ENCODE data around the gene MOCOS.

- TF ChIP-seq, protein P1, sequence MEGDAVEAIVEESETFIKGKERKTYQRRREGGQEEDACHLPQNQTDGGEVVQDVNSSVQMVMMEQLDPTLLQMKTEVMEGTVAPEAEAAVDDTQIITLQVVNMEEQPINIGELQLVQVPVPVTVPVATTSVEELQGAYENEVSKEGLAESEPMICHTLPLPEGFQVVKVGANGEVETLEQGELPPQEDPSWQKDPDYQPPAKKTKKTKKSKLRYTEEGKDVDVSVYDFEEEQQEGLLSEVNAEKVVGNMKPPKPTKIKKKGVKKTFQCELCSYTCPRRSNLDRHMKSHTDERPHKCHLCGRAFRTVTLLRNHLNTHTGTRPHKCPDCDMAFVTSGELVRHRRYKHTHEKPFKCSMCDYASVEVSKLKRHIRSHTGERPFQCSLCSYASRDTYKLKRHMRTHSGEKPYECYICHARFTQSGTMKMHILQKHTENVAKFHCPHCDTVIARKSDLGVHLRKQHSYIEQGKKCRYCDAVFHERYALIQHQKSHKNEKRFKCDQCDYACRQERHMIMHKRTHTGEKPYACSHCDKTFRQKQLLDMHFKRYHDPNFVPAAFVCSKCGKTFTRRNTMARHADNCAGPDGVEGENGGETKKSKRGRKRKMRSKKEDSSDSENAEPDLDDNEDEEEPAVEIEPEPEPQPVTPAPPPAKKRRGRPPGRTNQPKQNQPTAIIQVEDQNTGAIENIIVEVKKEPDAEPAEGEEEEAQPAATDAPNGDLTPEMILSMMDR (IDR thresholded peaks at IDR 0.05; ENCODE audit: low read depth, low read length, missing input control) = peak; percentile 91
- TF ChIP-seq TAF1 (conservative IDR thresholded peaks at IDR 0.05) (no peak), YY1 (IDR thresholded peaks at IDR 0.05) (no peak), RAD21 (IDR thresholded peaks at IDR 0.05) (peak; percentile 99), GABPA (IDR thresholded peaks at IDR 0.05 in 1 of 2, conservative IDR thresholded peaks at IDR 0.05 in 1 of 2) (no peak), RXRA (IDR thresholded peaks at IDR 0.05) (no peak), REST (IDR thresholded peaks at IDR 0.05) (no peak), ZBTB33 (IDR thresholded peaks at IDR 0.05) (no peak), SP1 (IDR thresholded peaks at IDR 0.05) (no peak), NR2F2 (IDR thresholded peaks at IDR 0.05) (no peak)
Observed at GRCh38 chr18:36284671-36285295, 97.5 kb downstream of the MOCOS start.

All from liver (tissue), 3 donors.